ENCODE data around the gene CHST12. TPM values are rescaled to one million over a fixed set of nuclear protein-coding genes. Genes with fewer than 3 reads are reported as not detected.
"Not testable (repeated sequence)": the region's sequence is repeated elsewhere in the genome, so short reads cannot be mapped to it uniquely, and the experiment has no call there.

The CHST12 gene
- total RNA-seq, 1 donor from 2014 or later, result 7.5 TPM

DNA sequence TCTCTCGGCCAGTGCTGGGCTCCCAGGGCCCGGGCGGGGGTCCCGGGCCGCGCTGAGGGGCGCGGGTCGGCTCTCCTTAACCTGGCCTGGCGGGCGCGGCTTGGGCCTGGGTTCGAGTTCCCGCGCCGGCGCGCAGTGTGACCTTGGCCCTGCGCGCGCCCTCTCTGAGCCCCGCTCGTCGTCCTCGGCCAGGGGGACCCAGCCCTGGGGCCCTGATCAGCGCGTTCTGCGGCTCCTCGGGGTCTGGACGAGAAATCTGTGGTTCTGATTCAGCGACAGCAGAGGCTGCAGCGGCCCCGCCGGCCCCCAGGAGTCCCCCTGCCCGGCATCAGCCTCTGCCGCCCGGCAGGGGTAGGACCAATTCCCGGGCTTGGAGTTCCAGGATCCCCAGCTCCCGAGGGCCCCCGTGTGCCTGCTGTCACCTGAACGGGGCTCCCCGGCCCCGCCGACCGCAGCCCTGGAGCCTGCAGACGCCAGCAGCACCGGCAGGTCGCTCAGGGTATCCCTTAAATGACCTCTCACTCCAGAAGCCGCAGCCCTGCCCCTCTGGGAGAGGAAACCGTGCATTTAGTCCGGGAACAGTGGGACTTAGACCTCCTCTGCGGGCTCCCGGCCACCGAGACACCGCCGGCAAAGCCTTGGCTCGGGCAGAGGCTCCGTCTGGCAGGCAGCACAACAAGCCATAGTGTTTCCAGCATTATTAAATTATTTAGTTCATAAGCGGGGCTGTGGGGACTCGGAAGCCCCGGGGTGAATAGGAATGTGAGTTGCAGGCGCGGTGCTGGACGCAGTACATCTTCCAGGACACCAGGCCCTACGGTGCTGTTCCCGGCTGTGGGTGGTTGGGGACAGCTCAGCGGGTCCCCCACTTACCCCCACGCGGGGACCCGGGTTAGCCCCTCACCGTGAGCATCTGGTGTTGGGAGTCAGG lies 572 bp downstream of the CHST12 start:
- no peak for DNase-seq (ENCODE audit: low read depth, low spot score)

DNA sequence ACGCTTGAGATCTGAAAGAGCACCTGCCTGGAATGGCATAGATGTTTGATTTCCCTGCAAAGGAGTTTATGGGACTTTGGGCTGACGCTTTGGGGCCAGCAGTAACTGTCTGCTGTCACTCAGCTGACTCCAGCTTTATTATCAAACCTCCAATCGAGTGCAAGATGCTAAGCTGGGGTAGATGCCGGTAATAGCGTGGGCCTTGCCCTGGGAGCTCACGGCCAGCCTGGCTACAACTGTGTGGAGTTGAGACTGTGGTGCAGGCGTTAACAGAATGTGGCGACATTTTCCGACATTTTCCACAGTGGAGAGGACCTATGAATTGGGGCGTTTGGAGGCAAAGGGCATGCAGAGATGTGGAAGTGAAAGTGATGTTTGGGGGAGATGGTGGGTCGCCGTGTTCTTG lies 1.3 kb downstream of the CHST12 start:
- DNase-seq (ENCODE audit: low read depth, low spot score), result no peak

DNA sequence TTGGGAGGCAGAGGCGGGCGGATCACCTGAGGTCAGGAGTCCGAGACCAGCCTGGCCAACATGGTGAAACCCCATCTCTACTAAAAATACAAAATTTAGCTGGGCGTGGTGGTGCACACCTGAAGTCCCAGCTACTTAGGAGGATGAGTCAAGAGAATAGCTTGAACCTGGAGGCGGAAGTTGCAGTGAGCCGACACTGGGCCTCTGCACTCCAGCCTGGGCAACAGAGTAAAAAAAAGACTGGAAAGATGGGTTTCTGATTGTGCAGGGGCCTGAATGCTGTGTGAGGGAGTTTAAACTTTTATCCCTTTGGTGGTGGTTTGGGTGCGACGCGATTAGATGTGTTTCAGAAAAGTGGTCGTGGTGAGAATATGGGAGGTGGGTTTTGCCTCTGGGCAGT lies 1.8 kb downstream of the CHST12 start:
- no peak for DNase-seq (ENCODE audit: low read depth, low spot score)

DNA sequence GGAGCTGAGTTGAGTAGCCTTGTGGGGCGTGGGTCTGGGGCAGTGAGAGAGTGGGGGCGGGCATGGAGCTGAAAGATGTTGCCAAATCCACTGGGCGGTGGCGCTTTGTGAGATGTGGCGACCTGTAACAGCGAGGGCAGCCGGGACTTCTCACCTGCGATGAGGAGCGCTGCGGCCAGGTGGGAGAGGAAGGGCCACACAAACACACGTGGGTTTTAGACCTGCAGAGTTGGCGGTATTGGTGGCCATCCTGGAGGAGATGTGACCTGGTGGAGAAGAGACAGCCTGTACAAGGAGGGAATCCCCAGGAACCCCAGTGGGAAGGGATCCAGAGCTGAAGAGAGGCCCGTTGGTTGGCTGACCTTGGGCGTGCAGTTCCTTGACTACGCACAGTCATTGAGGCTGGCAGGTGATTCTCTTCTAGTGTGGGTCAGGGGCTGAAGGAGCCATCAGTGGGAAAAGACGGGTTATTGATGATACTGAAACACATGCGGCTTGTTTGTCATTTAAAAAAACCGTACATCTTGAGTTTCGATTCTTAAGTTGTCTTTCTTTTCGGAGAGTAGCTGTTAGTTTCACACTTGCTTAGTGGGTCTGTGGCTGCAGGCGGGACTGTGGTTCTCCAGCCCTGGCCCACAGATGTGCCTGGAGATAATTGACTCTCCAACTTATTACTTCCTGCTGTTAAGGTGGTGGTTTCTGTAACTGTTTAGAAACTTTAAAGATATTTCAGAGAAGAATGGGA lies 2.4 kb downstream of the CHST12 start:
- no peak for DNase-seq (ENCODE audit: low read depth, low spot score)

DNA sequence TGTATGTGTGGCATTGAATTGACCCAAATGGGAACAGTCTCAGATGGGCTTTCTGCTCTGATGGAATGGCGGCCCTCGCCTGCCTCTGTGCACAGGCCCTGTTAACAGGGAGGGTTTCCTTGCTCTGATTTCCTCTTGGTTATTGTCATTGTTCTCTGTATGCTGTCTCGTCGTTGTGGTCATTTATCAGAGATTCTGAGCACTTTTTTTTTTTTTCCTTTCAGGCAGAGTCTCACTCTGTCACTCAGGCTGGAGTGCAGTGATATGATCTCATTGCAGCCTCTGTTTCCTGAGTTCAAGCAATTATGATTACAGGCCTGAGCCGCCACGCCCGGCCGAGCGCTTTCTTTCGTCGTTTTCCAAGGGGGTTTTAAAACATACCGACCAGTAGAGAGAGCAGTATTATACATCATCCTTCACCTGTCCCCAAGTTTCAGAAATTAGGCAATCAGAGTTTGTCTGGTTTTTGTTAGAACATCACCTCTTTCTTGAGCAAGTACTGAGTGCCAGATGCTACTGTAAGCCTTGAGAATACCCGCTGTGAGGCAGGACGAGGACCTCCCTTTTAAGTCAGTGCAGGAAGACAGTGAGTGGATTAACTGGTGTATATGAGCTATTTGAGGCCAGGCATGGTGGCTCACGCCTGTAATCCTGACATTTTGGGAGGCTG lies 6.5 kb downstream of the CHST12 start:
- DNase-seq (ENCODE audit: low read depth, low spot score), result peak; percentile 32

DNA sequence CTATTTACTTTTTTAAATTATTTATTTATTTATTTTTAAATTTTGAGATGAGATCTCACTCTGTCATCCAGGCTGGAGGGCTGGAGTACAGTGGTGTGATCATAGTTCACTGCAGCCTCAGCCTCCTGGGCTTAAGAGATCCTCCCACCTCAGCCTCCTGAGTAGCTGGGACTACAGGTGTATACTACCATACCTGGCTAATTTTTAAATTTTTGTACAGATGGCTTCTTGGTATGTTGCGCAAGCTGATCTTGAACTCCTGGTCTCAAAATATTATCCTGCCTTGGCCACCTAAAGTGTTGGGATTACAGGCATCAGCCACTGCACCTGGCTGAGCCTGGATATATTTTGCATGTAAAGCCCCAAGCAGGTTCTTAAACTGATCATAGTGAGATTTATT lies 7.6 kb downstream of the CHST12 start:
- no peak for DNase-seq (ENCODE audit: low read depth, low spot score)

DNA sequence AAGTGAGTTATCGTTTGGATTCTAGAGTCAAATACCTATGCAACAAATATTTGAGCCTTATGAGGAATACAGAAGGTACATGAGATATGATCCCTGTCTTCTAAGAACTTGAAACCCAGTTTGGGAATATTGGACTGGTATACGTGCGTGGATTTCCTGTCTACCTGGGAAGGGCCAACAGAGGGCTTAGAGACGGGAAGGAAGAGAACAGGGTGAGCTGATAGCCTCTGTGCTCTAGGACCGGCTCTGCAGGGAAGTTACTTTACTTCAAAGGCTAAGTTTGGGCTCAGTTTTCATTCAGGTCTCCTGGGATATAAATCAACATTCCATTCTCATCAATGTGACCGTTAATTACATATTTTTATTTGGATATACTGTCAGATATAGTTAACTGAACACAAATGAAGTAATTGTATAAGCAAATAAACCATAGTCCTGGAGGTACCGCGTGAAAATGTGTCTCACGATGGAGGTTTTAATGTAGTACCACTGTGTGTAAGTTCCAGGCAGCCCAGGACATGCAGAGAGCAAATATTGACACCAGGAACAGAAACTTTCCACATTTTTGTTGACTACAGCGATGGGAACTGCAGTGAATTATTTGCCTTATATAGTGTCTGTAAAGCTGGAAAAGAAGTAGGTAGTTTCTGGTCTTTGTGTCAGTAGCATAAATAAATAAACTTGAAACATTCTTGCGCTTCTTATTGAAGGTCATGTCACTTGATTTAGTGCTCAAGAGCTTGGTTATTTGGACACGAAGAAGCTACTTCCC lies 8.6 kb downstream of the CHST12 start:
- no peak for DNase-seq (ENCODE audit: low read depth, low spot score)

DNA sequence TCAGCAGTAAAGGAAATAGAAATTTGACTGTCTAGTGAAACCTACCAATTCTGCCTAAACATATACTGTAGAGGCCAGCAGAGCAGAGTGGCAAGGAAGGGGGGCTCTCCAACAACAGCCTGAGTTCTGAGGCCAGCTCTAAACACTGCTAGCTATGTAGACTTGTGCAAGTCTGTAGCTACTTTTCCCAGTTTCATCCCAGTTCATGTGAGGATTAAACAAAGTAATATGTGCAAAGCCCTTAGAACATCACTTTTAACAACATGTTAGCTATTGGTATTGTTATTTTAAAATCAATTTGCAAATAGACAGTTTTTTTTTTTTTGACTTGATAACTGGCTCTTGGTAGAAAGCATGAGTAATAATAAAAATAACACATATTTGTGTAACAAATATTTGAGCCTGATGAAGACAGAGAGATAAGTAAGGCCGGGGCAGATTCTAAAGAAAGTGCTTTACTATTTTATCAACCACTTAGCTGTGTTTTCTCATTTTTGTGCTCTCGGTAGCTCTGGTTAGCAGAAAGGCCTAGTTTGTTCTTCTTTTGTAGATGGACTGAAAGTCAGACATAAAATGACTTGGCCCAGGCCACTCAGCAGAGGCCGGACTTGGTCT lies 9.3 kb downstream of the CHST12 start:
- no peak for DNase-seq (ENCODE audit: low read depth, low spot score)

DNA sequence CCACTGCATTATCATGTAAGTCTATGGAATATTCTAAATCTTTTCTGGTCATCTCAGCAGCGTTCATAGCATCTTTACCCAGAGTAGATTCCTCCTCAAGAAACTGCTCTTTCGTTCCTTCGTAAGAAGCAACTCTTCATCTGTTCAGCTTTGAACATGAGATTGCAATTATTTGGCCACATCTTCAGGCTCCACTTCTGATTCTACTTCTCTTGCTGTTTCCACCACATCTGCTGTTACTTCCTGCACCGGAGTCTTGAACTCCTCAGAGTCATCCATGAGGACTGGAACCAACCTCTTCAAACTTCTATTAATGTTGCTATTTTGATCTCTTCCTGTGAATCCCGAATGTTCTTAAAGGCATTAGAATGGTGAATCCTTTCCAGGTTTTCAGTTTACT lies 12.7 kb downstream of the CHST12 start:
- no peak for DNase-seq (ENCODE audit: low read depth, low spot score)

DNA sequence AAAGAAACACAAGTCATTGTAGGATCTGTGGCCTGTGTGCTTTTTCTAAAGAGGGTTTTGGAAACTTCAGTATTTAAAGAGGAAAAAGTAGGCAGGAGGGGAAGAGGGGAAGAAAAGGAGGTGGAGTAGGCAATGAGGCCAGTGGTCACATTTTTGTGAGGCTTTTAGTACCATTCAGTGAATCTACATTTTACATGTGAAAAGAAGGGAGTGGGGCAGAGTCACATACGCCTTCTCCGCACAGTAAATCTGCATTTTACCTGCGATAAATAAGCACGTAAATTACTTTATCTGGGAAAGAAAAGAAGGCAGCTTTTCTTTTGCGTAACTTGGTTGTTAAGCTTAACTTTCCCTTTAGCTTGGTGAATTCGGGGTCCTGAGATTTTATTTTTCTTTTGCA lies 13.2 kb downstream of the CHST12 start:
- no peak for DNase-seq (ENCODE audit: low read depth, low spot score)

DNA sequence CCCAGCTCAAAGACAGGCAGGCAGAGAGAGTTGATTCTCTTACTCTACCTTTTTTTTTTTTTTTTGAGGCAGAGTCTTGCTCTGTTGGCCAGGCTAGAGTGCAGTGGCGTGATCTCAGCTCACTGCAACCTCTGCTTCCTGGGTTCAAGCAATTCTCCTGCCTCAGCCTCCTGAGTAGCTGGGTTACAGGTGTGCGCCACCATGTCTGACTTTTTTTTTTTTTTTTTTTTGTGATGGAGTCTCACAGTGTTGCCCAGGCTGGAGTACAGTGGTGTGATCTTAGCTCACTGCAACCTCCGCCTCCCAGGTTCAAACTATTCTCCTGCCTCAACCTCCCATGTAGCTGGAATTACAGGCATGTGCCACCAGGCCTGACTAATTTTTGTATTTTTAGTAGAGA lies 13.8 kb downstream of the CHST12 start:
- not testable (repeated sequence) for DNase-seq (ENCODE audit: low read depth, low spot score)

DNA sequence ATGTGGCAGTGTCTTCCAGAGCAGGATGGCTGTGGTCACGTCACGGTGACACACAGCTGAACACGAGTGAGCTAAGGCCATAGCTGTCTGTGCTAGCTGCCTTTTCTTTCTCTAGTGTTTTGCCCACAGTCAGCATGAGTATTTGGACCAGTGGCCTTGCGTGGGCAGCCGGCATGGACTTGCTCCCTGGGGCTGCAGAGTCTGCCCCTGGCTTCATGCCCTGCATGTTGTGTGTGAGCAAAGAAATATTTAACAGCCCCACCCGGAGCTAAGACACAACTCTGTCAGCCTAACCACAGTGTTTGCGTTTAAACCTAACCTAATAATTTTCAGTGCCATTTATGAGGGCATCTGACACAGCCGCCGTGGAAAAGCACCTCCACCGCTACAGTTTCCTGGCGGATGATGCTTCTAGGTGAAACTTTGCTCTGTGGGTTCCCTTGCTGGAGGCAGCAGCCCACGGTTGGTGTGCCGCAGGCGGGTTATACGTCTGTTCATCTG lies 14.6 kb downstream of the CHST12 start:
- no peak for DNase-seq (ENCODE audit: low read depth, low spot score)

DNA sequence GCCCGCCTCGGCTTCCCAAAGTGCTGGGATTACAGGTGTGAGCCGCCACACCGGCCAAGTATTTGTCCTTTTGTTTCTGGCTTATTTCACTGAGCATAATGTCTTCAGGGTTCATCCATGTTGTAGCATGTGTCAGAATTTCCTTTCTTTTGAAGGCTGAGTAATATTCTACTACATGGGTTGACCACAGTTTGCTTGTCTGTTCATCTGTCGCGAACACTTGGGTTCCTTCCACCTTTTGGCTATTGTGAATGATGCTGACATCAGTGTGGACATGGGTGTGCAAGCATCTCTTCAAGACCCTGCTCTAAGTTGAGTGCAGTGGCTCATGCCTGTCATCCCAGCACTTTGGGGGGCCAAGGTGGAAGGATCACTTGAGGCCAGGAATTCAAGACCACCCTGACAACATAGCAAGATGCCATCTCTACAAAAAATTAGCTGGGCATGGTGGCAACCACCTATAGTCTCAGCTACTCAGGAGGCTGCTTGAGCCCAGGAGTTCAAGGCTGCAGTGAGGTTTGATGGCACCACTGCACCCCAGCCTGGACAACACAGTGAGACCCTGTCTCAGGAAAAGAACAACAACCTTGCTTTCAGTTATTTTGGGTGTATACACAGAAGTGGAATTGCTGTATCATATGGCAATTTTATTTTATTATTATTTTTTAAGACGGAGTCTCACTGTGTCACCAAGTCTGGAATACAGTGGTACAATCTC lies 17.0 kb downstream of the CHST12 start:
- no peak for DNase-seq (ENCODE audit: low read depth, low spot score)

DNA sequence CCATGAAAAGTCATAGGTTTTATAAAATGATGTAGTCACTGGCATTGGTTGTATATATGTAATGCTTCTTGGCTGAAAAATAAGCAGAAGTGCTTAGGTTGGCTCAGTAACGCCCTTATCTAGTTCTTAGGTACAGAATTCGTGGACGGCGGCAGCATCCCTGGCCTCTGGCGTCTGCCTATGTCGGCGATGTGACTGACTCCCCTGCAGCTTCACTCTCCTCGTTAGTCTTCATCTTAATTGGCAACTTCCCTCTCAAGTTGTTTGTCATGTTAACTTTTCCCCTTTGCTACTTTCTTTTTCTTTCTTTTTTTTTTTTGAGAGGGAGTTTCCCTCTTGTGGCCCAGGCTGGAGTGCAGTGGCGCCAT lies 18.5 kb downstream of the CHST12 start:
- DNase-seq (ENCODE audit: low read depth, low spot score), result no peak

DNA sequence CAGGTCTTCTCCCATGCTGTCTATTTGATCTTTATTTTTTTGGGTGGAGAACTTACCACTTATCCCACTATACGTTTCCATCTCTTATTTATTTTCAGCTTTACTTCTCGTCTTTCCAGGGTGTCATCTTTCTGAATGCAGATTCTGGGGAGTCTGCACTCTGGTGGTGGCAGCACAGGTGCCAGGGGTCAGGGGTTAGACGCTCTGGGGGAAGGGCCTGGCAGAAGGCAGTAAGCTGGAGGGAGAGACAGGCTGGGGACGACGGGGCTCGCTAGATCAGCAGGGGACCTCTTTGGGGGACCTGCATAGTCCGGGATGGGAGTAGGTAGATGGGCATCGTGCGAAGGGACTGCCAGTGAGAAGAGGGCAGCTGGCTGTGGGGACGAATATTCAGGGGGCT lies 22.3 kb downstream of the CHST12 start:
- DNase-seq (ENCODE audit: low read depth, low spot score), result no peak

DNA sequence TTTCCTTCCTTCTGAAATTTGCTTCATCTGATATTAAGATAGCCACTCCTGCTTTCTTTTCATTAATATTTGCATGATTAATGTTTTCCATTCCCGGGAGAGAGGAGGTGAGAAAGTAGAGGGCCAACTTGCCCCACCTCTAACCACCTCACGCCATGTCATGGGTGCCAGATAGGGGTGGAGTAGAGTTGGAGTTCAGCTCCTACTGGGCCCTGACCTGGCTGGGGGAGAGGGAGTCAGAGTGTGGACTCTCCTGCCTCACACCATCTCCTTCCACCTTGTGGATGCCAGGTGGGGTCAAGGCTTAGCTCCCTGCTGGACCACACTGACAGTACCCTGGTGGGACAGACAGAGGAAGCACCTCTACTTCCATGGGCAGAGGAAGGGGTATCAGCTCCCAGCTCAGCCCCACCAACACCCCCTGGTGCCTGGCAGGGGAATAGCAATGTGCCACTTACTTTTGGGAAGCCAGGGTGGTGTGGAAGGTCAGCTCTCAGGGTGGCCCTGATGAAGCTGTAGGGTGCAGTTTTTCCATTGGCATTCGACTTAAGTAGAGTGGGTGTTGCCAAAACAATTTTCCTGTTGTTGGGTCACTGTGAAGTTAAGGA lies 28.0 kb downstream of the CHST12 start:
- DNase-seq (ENCODE audit: low read depth, low spot score), result no peak

DNA sequence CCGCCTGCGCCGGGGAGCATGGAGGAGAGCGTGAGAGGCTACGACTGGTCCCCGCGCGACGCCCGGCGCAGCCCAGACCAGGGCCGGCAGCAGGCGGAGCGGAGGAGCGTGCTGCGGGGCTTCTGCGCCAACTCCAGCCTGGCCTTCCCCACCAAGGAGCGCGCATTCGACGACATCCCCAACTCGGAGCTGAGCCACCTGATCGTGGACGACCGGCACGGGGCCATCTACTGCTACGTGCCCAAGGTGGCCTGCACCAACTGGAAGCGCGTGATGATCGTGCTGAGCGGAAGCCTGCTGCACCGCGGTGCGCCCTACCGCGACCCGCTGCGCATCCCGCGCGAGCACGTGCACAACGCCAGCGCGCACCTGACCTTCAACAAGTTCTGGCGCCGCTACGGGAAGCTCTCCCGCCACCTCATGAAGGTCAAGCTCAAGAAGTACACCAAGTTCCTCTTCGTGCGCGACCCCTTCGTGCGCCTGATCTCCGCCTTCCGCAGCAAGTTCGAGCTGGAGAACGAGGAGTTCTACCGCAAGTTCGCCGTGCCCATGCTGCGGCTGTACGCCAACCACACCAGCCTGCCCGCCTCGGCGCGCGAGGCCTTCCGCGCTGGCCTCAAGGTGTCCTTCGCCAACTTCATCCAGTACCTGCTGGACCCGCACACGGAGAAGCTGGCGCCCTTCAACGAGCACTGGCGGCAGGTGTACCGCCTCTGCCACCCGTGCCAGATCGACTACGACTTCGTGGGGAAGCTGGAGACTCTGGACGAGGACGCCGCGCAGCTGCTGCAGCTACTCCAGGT lies 29.7 kb downstream of the CHST12 start:
- DNase-seq (ENCODE audit: low read depth, low spot score), result no peak

DNA sequence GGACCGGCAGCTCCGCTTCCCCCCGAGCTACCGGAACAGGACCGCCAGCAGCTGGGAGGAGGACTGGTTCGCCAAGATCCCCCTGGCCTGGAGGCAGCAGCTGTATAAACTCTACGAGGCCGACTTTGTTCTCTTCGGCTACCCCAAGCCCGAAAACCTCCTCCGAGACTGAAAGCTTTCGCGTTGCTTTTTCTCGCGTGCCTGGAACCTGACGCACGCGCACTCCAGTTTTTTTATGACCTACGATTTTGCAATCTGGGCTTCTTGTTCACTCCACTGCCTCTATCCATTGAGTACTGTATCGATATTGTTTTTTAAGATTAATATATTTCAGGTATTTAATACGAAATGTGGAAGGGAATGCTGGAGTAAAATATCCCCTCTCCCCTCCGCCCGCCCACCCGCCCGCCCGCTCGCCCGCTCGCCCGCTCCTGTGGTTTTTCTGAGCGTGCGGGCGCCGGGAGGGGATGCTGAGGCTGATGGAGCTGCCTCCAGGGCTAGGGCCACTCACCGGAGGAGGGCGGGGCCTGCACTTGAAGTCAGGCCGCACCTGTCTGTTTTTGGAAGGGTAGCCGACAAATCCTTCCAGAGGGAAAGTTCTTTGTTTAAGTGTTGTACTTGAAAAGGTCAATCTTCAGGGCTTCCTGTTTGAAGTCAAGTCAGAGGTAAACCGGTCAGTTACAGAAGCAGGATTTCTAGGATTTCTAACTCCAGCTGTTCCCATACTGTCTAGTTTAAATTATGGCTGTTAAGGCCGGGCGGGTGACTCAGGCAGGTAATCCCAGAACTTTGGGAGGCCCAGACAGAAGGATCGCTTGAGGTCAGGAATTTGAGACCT lies 30.5 kb downstream of the CHST12 start:
- DNase-seq (ENCODE audit: low read depth, low spot score), result no peak
